H1 (cell line): ENCODE results near the gene ADAMTS8. TPM values are rescaled to one million over a fixed set of nuclear protein-coding genes. Genes with fewer than 3 reads are reported as not detected.

Experiments used
- CTCF ChIA-PET: fragments of 300-600 bp; sonication (Branson Sonifier 250); formaldehyde crosslinking; loops from one replicate; lab custom pipeline; 2021; ENCODE audit not compliant: partially characterized antibody; lab: Charles Lee
- POLR2A ChIA-PET: fragments of 300-600 bp; sonication (Branson Sonifier 250); formaldehyde crosslinking; loops from one replicate; lab custom pipeline; 2021; ENCODE audit warnings: inconsistent platforms; ENCODE audit not compliant: partially characterized antibody; lab: Charles Lee
- DNase-seq, 2 experiments: peaks; one replicate each; pipeline versions ENCODE4 v3.0.0 to v3.0.0-alpha.2; 2010 to 2022; ENCODE audit warnings: low spot score in 2 of 2, low read depth in 1 of 2, mixed read lengths in 1 of 2
- FAIRE-seq: peaks from 2 replicates; lab custom pipeline; 2011; peaks lifted over from hg19 to GRCh38; lab: Jason Lieb, UNC
- H2AFZ ChIP-seq: 2 replicates; pipeline ENCODE4 v1.8.1; 2012; ENCODE audit warnings: low read length, inconsistent platforms
- H2AK5ac ChIP-seq: 2 replicates; pipeline ENCODE4 v1.6.1; 2013; ENCODE audit warnings: low read depth, low read length
- H2BK120ac ChIP-seq: replicated peaks from 2 replicates; pipeline ENCODE3; 2013; ENCODE audit warnings: low read depth, low read length, inconsistent platforms
- H2BK12ac ChIP-seq: 2 replicates; pipeline ENCODE4 v1.6.1; 2013; ENCODE audit warnings: low read depth, low read length
- H2BK15ac ChIP-seq: 2 replicates; pipeline ENCODE4 v1.6.1; 2013; ENCODE audit warnings: low read length
- H2BK20ac ChIP-seq: 2 replicates; pipeline ENCODE4 v1.6.1; 2013; ENCODE audit warnings: low read length
- H2BK5ac ChIP-seq: 2 replicates; pipeline ENCODE4 v1.6.1; 2013; ENCODE audit warnings: low read depth, low read length
- H3K14ac ChIP-seq: 2 replicates; pipeline ENCODE4 v1.6.1; 2013; ENCODE audit warnings: inconsistent platforms; ENCODE audit not compliant: insufficient read length
- H3K18ac ChIP-seq: 2 replicates; pipeline ENCODE4 v1.6.1; 2013; ENCODE audit warnings: low read length; ENCODE audit errors: extremely low read depth
- H3K23ac ChIP-seq: 2 replicates; pipeline ENCODE4 v1.6.1; 2013; ENCODE audit warnings: inconsistent platforms; ENCODE audit not compliant: insufficient read length
- H3K23me2 ChIP-seq: 2 replicates; pipeline ENCODE4 v1.6.1; 2013; ENCODE audit warnings: low read depth, low read length
- H3K27ac ChIP-seq: 2 replicates; pipeline ENCODE4 v1.6.1; 2011; ENCODE audit warnings: low read depth, low read length, inconsistent platforms
- H3K27me3 ChIP-seq, 4 experiments: replicated peaks in 1 of 4; 1 replicate in 1 of 4; 2 replicates in 3 of 4; pipeline versions ENCODE4 v1.6.1 to v1.8.1; 2011 to 2013; ENCODE audit warnings: low read length in 3 of 4, mild to moderate bottlenecking in 3 of 4, inconsistent platforms in 2 of 4, mixed read lengths in 2 of 4, moderate library complexity in 1 of 4; ENCODE audit not compliant: control insufficient read depth in 3 of 4, insufficient read depth in 3 of 4; ENCODE audit errors: extremely low read depth in 1 of 4
- H3K36me3 ChIP-seq, 4 experiments: 2 replicates each; pipeline versions ENCODE4 v1.6.1 to v1.8.1; 2011 to 2013; ENCODE audit warnings: mild to moderate bottlenecking in 4 of 4, low read length in 3 of 4, moderate library complexity in 2 of 4, control low read depth in 1 of 4, inconsistent platforms in 1 of 4; ENCODE audit not compliant: insufficient read depth in 4 of 4, control insufficient read depth in 2 of 4
- H3K4ac ChIP-seq: replicated peaks from 2 replicates; pipeline ENCODE3; 2013; ENCODE audit warnings: low read length, low read depth, mixed read lengths, inconsistent platforms; ENCODE audit not compliant: insufficient read length
- H3K4me1 ChIP-seq, 4 experiments: replicated peaks in 1 of 4; 1 replicate in 1 of 4; 2 replicates in 3 of 4; pipeline versions ENCODE4 v1.6.1 to v1.8.1; 2011 to 2013; ENCODE audit warnings: low read length in 3 of 4, inconsistent platforms in 2 of 4, mixed read lengths in 1 of 4; ENCODE audit not compliant: insufficient read depth in 4 of 4, control insufficient read depth in 3 of 4
- H3K4me2 ChIP-seq, 2 experiments: 2 replicates each; pipeline versions ENCODE4 v1.6.1 to v1.8.1; 2011 to 2013; ENCODE audit warnings: low read depth in 2 of 2, low read length in 2 of 2, control low read depth in 1 of 2, inconsistent platforms in 1 of 2, mild to moderate bottlenecking in 1 of 2; ENCODE audit not compliant: insufficient read depth in 1 of 2
- H3K4me3 ChIP-seq, 4 experiments: fragments of 200-600, 300-600 bp in 1 of 4; sonication (generic), shearing (Covaris generic), sonication (Bioruptor Twin) in 1 of 4; 2 replicates each; pipeline versions ENCODE4 v1.5.1 to v1.8.1; 2011 to 2016; ENCODE audit warnings: low read length in 4 of 4, low read depth in 3 of 4, control low read depth in 2 of 4, inconsistent platforms in 2 of 4, mild to moderate bottlenecking in 2 of 4, mixed read lengths in 1 of 4, moderate library complexity in 1 of 4; ENCODE audit not compliant: insufficient read depth in 2 of 4; ENCODE audit errors: extremely low read depth in 1 of 4
- H3K56ac ChIP-seq: replicated peaks from 2 replicates; pipeline ENCODE3; 2013; ENCODE audit warnings: low read depth, mild to moderate bottlenecking, mixed read lengths, low read length, inconsistent platforms; ENCODE audit not compliant: insufficient read length
- H3K79me1 ChIP-seq: 2 replicates; pipeline ENCODE4 v1.6.1; 2013; ENCODE audit warnings: low read depth, low read length, control low read depth
- H3K79me2 ChIP-seq, 2 experiments: 2 replicates each; pipeline versions ENCODE4 v1.6.1 to v1.8.1; 2012 to 2013; ENCODE audit warnings: low read length in 2 of 2, mild to moderate bottlenecking in 2 of 2, inconsistent platforms in 1 of 2; ENCODE audit not compliant: insufficient read depth in 2 of 2, control insufficient read depth in 1 of 2
- H3K9ac ChIP-seq, 4 experiments: replicated peaks in 1 of 4; 1 replicate in 1 of 4; 2 replicates in 3 of 4; pipeline versions ENCODE4 v1.6.1 to v1.8.1; 2011 to 2013; ENCODE audit warnings: low read depth in 3 of 4, low read length in 3 of 4, control low read depth in 2 of 4, mild to moderate bottlenecking in 2 of 4, moderate library complexity in 2 of 4, inconsistent platforms in 1 of 4; ENCODE audit errors: extremely low read depth in 1 of 4
- H3K9me3 ChIP-seq, 2 experiments: 2 replicates each; pipeline versions ENCODE4 v1.6.1 to v1.8.1; 2012 to 2013; ENCODE audit warnings: mild to moderate bottlenecking in 2 of 2, moderate library complexity in 2 of 2, control low read depth in 1 of 2, inconsistent platforms in 1 of 2, low read depth in 1 of 2, low read length in 1 of 2, mixed read lengths in 1 of 2; ENCODE audit not compliant: insufficient read depth in 2 of 2
- H4K20me1 ChIP-seq, 2 experiments: replicated peaks in 1 of 2; 2 replicates each; pipeline versions ENCODE3 to v1.8.1; 2011 to 2013; ENCODE audit warnings: inconsistent platforms in 2 of 2, low read length in 2 of 2, mild to moderate bottlenecking in 1 of 2; ENCODE audit not compliant: insufficient read depth in 2 of 2, control insufficient read depth in 1 of 2
- H4K5ac ChIP-seq: 2 replicates; pipeline ENCODE4 v1.6.1; 2013; ENCODE audit warnings: low read length, low read depth, mixed read lengths, inconsistent platforms; ENCODE audit not compliant: insufficient read length
- H4K8ac ChIP-seq: 2 replicates; pipeline ENCODE4 v1.8.0; 2013; ENCODE audit warnings: mild to moderate bottlenecking, moderate library complexity, low read length, inconsistent platforms; ENCODE audit not compliant: insufficient read depth; ENCODE audit errors: extremely low read depth
- H4K91ac ChIP-seq: replicated peaks from 2 replicates; pipeline ENCODE3; 2013; ENCODE audit warnings: low read length, mixed read lengths, inconsistent platforms; ENCODE audit not compliant: insufficient read length
- BRCA1 ChIP-seq: IDR thresholded peaks from 2 replicates; pipeline ENCODE4 v1.6.1; 2012; ENCODE audit warnings: low read depth, low read length, improper control_type of control experiment
- CEBPB ChIP-seq: IDR thresholded peaks from 2 replicates; pipeline ENCODE4 v1.6.1; 2012; ENCODE audit warnings: low read depth, low read length
- CHD1 ChIP-seq: IDR thresholded peaks from 2 replicates; pipeline ENCODE4 v1.6.1; 2012; ENCODE audit warnings: low read depth, low read length, improper control_type of control experiment
- CREB1 ChIP-seq: IDR thresholded peaks from 2 replicates; pipeline ENCODE4 v1.6.1; 2012; ENCODE audit warnings: inconsistent platforms
- EGR1 ChIP-seq: IDR thresholded peaks from 2 replicates; pipeline ENCODE4 v1.6.1; 2011; ENCODE audit warnings: low read depth, low read length, borderline replicate concordance
- FOSL1 ChIP-seq: IDR thresholded peaks from 2 replicates; pipeline ENCODE4 v1.6.1; 2011; ENCODE audit warnings: mild to moderate bottlenecking, low read depth, low read length, moderate library complexity; ENCODE audit not compliant: insufficient read depth
- GABPA ChIP-seq: IDR thresholded peaks from 2 replicates; pipeline ENCODE4 v1.6.1; 2011; ENCODE audit warnings: mild to moderate bottlenecking, low read length, moderate library complexity, borderline replicate concordance; ENCODE audit not compliant: insufficient read depth
- JUND ChIP-seq: IDR thresholded peaks from 2 replicates; pipeline ENCODE4 v1.6.1; 2011; ENCODE audit warnings: mild to moderate bottlenecking, improper control_type of control experiment, low read length
- PHF8 ChIP-seq: fragments of 200-600 bp; sonication (generic); conservative IDR thresholded peaks from 2 replicates; pipeline ENCODE4 v1.7.1; 2012; ENCODE audit warnings: low read depth, mild to moderate bottlenecking, inconsistent platforms, low read length, moderate library complexity
- RFX5 ChIP-seq: IDR thresholded peaks from 2 replicates; pipeline ENCODE4 v1.6.1; 2011; ENCODE audit warnings: low read depth, low read length, improper control_type of control experiment, borderline replicate concordance
- SP2 ChIP-seq: IDR thresholded peaks from 2 replicates; pipeline ENCODE4 v1.6.1; 2012; ENCODE audit warnings: mild to moderate bottlenecking, low read length, inconsistent platforms
- SUZ12 ChIP-seq: fragments of 200-600 bp; sonication (generic); IDR thresholded peaks from 2 replicates; pipeline ENCODE4 v1.6.1; 2012; ENCODE audit warnings: mild to moderate bottlenecking, inconsistent platforms, low read length, moderate library complexity, mixed read lengths
- TBP ChIP-seq: IDR thresholded peaks from 2 replicates; pipeline ENCODE4 v1.6.1; 2011; ENCODE audit warnings: low read depth, low read length, improper control_type of control experiment
- WGBS, 2 experiments: shearing (Covaris generic) in 1 of 2; methylation state at CpG; one replicate each; pipeline versions ENCODE4 v1.1.6 to v1.1.7; 2013 to 2015; ENCODE audit warnings: low lambda C conversion rate in 2 of 2, mixed read lengths in 2 of 2, inconsistent platforms in 1 of 2, low coverage in 1 of 2, missing lambda C conversion rate in 1 of 2; ENCODE audit not compliant: insufficient replicate concordance in 2 of 2, insufficient coverage in 1 of 2, insufficient read length in 1 of 2; ENCODE audit errors: extremely low coverage in 1 of 2, missing lambda C conversion rate in 1 of 2; 5-methylcytosine and 5-hydroxymethylcytosine counted together
- polyA plus RNA-seq, 7 experiments: library from polyadenylated mRNA; depleted of rRNA in 3 of 7; stranded (reverse) in 5 of 7; unstranded in 2 of 7; fragments of >200 nt in 5 of 7; fragments of 200-250 nt in 2 of 7; gene quantifications; 1 replicate in 5 of 7; 2 replicates in 1 of 7; 4 replicates in 1 of 7; pipeline versions ENCODE4 v1.2.1 to v1.2.3, GENCODE V29; 2011 to 2013; ENCODE audit warnings: missing spikeins in 2 of 7, mixed read lengths in 2 of 7
- total RNA-seq: library from RNA; stranded (reverse); fragmentation: NEBNext Ultra II Directional; extraction: Animal tissue kit (Norgen Biotek cat#: 25700); gene quantifications from 2 replicates; pipeline ENCODE4 v1.2.1, GENCODE V29; 2021
- TF ChIP-seq, protein P1 (sequence below): IDR thresholded peaks from 2 replicates; pipeline ENCODE4 v1.6.1; 2011; ENCODE audit warnings: low read depth, mild to moderate bottlenecking, low read length; ENCODE audit not compliant: insufficient read depth

The ADAMTS8 gene
- total and polyA plus RNA-seq, 2 of the 8 experiments (the other 6 are each of a cell fraction or from before 2014, with no cell fraction given): 9.3 to 16.6 TPM

DNA sequence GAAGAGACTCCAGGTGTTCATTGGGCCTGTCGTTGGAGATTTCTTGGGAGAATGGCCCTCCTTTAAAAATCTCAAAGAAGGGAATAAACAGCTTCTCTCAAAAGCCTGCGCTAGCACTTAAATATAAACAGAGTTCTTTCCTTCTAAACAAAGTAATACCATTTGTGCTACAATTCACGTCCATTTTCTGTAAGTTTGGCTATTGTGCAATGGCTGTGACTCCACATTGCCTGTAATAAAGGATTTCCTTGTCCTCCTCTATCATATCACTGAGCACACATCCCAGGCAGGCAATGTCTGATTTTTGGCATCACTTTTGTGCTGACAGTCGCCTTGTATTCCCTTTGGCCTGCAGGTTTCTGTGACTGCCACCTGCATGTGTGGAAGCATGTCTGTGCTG lies 4.9 kb upstream of the ADAMTS8 start:
- Histone ChIP-seq H3K79me2 (no peaks in the 10 kb centered on the region), H3K27me3 (peaks cover 0 to 22% (median 19%) of the 10 kb centered on the region in 4 experiments; a peak in 6 of 7 replicates), H4K91ac (no peak overlapping the region), H2BK15ac (no peak overlapping the region), H2BK120ac (no peak overlapping the region), H4K20me1 (no peaks in the 10 kb centered on the region), H2BK5ac (no peak overlapping the region), H3K4me2 (no peak overlapping the region), H2BK20ac (no peak overlapping the region), H3K36me3 (no peaks in the 10 kb centered on the region), H2AK5ac (no peak overlapping the region), H3K4me3 (no peak overlapping the region), H4K8ac (no peak overlapping the region), H3K56ac (no peak overlapping the region), H2AFZ (no peak overlapping the region), H3K79me1 (no peaks in the 10 kb centered on the region), H3K4me1 (peaks cover 0 to 10% (median 5%) of the 10 kb centered on the region in 4 experiments; a peak in 6 of 7 replicates), H3K9me3 (no peaks in the 10 kb centered on the region), H3K9ac (no peak overlapping the region), H3K23ac (no peak overlapping the region), H3K27ac (no peak overlapping the region), H3K4ac (no peak overlapping the region), H4K5ac (no peak overlapping the region), H3K18ac (no peak overlapping the region), H3K23me2 (peaks cover 7% of the 10 kb centered on the region), H3K14ac (no peak overlapping the region), H2BK12ac (0 out of 2 replicates have a peak overlapping the region, but pooled peaks have one; percentile 23)
- 92% methylated on average over 4 of the region's 4 CpGs; no CpG with 5 or more reads in 1 of the 2 experiments for WGBS, 2 experiments
- ChIA-PET POLR2A (interaction anchor here (0.9 kb wide), 1 partner anchor 460 kb away, joined by 3 read pairs; no protein-coding TSS in a partner anchor), CTCF (interaction anchor here (0.7 to 21.7 kb wide), 26 partner anchors 11 to 484 kb away, joined by 3 to 521 read pairs (median 5); partner anchors contain the start of gene ADAMTS15)
- TF ChIP-seq FOSL1 (no peak), GABPA (no peak), JUND (no peak), PHF8 (no peak), CEBPB (no peak), BRCA1 (no peak), SP2 (no peak), EGR1 (no peak), TBP (no peak), CREB1 (no peak), SUZ12 (no peak), RFX5 (no peak), CHD1 (no peak)
- TF ChIP-seq, protein P1, sequence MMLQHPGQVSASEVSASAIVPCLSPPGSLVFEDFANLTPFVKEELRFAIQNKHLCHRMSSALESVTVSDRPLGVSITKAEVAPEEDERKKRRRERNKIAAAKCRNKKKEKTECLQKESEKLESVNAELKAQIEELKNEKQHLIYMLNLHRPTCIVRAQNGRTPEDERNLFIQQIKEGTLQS: no peak
- FAIRE-seq (no peak), DNase-seq (no peak)
